ENCODE results near the gene MYO3B.

- TF ChIP-seq POLR2AphosphoS5 (IDR thresholded peaks at IDR 0.05; ENCODE audit: borderline replicate concordance, low read depth, low read length) = no peak
- TF ChIP-seq EZH2 (IDR thresholded peaks at IDR 0.05) = no peak
These were observed 315.6 kb downstream of the MYO3B start for GRCh38 chr2:170493426-170494097.
